A549 (cell line): ENCODE results near the gene TMEM163. TPM values are rescaled to one million over a fixed set of nuclear protein-coding genes. Genes with fewer than 3 reads are reported as not detected.

Experiments used
- ATAC-seq, 2 experiments: fragments of 200-7000 bp in 1 of 2; fragments of >200 bp in 1 of 2; cut with Nextera tagmentation in 1 of 2; cut with Tn5 transposase in 1 of 2; 3 replicates each; pipeline versions ENCODE4 v1.8.0 to v1.9.1; 2018 to 2020; ENCODE audit warnings: mild to moderate bottlenecking in 1 of 2, moderate library complexity in 1 of 2
- CTCF ChIA-PET: fragments of 300-600 bp; sonication (Branson Sonifier 250); formaldehyde crosslinking; extraction: SDS; loops from one replicate; lab custom pipeline; 2021; ENCODE audit warnings: antibody characterized with exemption, inconsistent platforms; lab: Yijun Ruan, JAX
- POLR2A ChIA-PET: fragments of 350-600 bp; formaldehyde crosslinking; extraction: SDS; loops from one replicate; lab custom pipeline; 2021; ENCODE audit warnings: antibody characterized with exemption, inconsistent platforms; lab: Yijun Ruan, JAX
- DNase-seq, 2 experiments: peaks; one replicate each; pipeline versions ENCODE4 v3.0.0 to v3.0.0-alpha.2; 2011 to 2016; ENCODE audit warnings: low read depth in 1 of 2, low spot score in 1 of 2
- FAIRE-seq: peaks from 2 replicates; lab custom pipeline; 2011; peaks lifted over from hg19 to GRCh38; lab: Jason Lieb, UNC
- H3K27ac ChIP-seq, 2 experiments: fragments of >200 bp; sonication (Bioruptor Twin); formaldehyde crosslinking; 3 replicates each; pipeline ENCODE4 v1.5.1; 2016 to 2017
- H3K4me1 ChIP-seq: fragments of >200 bp; sonication (Bioruptor Twin); formaldehyde crosslinking; 3 replicates; pipeline ENCODE4 v1.6.1; 2016
- H3K4me2 ChIP-seq: fragments of >200 bp; sonication (Bioruptor Twin); formaldehyde crosslinking; 3 replicates; pipeline ENCODE4 v1.6.1; 2016
- H3K4me3 ChIP-seq: fragments of >200 bp; sonication (Bioruptor Twin); formaldehyde crosslinking; 3 replicates; pipeline ENCODE4 v1.5.1; 2016
- H3K9me3 ChIP-seq: fragments of >200 bp; sonication (Bioruptor Twin); formaldehyde crosslinking; 3 replicates; pipeline ENCODE4 v1.6.1; 2016
- CBX2 ChIP-seq: fragments of 200-600 bp; sonication (generic); IDR thresholded peaks from 2 replicates; pipeline ENCODE4 v1.6.1; 2016; ENCODE audit warnings: low read depth, mild to moderate bottlenecking, borderline replicate concordance
- CEBPB ChIP-seq, 2 experiments: fragments of >200 bp in 1 of 2; sonication (Bioruptor Twin) in 1 of 2; formaldehyde crosslinking in 1 of 2; IDR thresholded peaks; 2 replicates each; pipeline ENCODE4 v1.6.1; 2012 to 2016
- CHD2 ChIP-seq: fragments of 150-350 bp; IDR thresholded peaks from 2 replicates; pipeline ENCODE4 v1.6.1; 2014; ENCODE audit warnings: low read length; ENCODE audit not compliant: partially characterized antibody
- EHF ChIP-seq: fragments of 250-450 bp; sonication (Bioruptor Pico); IDR thresholded peaks from 2 replicates; pipeline ENCODE4 v1.5.0; 2020; ENCODE audit warnings: mild to moderate bottlenecking
- ELK1 ChIP-seq: fragments of 150-350 bp; IDR thresholded peaks from 2 replicates; pipeline ENCODE4 v1.6.1; 2014; ENCODE audit warnings: low read depth, mild to moderate bottlenecking, low read length
- FOSB ChIP-seq: fragments of 250-450 bp; sonication (Bioruptor Pico); IDR thresholded peaks from 2 replicates; pipeline ENCODE4 v1.5.0; 2020; ENCODE audit warnings: mild to moderate bottlenecking, moderate library complexity
- FOSL2 ChIP-seq, 2 experiments: fragments of 450-650 bp in 1 of 2; fragments of >200 bp in 1 of 2; sonication (Bioruptor Twin) in 1 of 2; formaldehyde crosslinking; IDR thresholded peaks; 2 replicates each; pipeline versions ENCODE4 v1.5.0 to v1.6.1; 2016 to 2020; ENCODE audit warnings: mild to moderate bottlenecking in 1 of 2, moderate library complexity in 1 of 2
- HOXA7 ChIP-seq: fragments of 250-450 bp; sonication (Bioruptor Pico); IDR thresholded peaks from 2 replicates; pipeline ENCODE4 v1.5.0; 2020; ENCODE audit warnings: mild to moderate bottlenecking, moderate library complexity
- HOXB5 ChIP-seq: fragments of 250-450 bp; sonication (Bioruptor Pico); IDR thresholded peaks from 2 replicates; pipeline ENCODE4 v1.5.0; 2020; ENCODE audit warnings: mild to moderate bottlenecking, moderate library complexity
- JUN ChIP-seq, 2 experiments: fragments of >200 bp; sonication (Bioruptor Twin); formaldehyde crosslinking; IDR thresholded peaks; 2 replicates in 1 of 2; 3 replicates in 1 of 2; pipeline ENCODE4 v1.6.1; 2016 to 2017
- JUNB ChIP-seq: fragments of >200 bp; sonication (Bioruptor Twin); formaldehyde crosslinking; IDR thresholded peaks from 2 replicates; pipeline ENCODE4 v1.6.1; 2016
- KDM1A ChIP-seq: fragments of 200-600 bp; sonication (generic); IDR thresholded peaks from 2 replicates; pipeline ENCODE4 v1.6.1; 2016; ENCODE audit warnings: low read depth, mild to moderate bottlenecking
- MAFK ChIP-seq: fragments of 450-650 bp; IDR thresholded peaks from 2 replicates; pipeline ENCODE4 v1.6.1; 2014; ENCODE audit not compliant: partially characterized antibody
- MYC ChIP-seq: IDR thresholded peaks from 2 replicates; pipeline ENCODE4 v1.6.1; 2012; ENCODE audit warnings: mild to moderate bottlenecking, inconsistent platforms, low read length, improper control_type of control experiment, borderline replicate concordance
- NFE2L2 ChIP-seq: fragments of 150-350 bp; conservative IDR thresholded peaks from 2 replicates; pipeline ENCODE4 v1.6.1; 2014; ENCODE audit warnings: low read length
- NPAS2 ChIP-seq: fragments of 250-450 bp; sonication (Bioruptor Pico); IDR thresholded peaks from 2 replicates; pipeline ENCODE4 v1.8.0; 2022; ENCODE audit warnings: mild to moderate bottlenecking, moderate library complexity, borderline replicate concordance
- NR3C1 ChIP-seq: fragments of >200 bp; sonication (Bioruptor Twin); formaldehyde crosslinking; IDR thresholded peaks from 3 replicates; pipeline ENCODE4 v1.6.1; 2017
- PHF8 ChIP-seq: fragments of 200-600 bp; sonication (generic); IDR thresholded peaks from 2 replicates; pipeline ENCODE4 v1.6.1; 2016; ENCODE audit warnings: low read depth, mild to moderate bottlenecking, antibody characterized with exemption, moderate library complexity, borderline replicate concordance
- POLR2A ChIP-seq: IDR thresholded peaks from 2 replicates; pipeline ENCODE4 v1.6.1; 2012; ENCODE audit warnings: mild to moderate bottlenecking, low read length
- RARB ChIP-seq: fragments of 250-450 bp; sonication (Bioruptor Pico); IDR thresholded peaks from 2 replicates; pipeline ENCODE4 v1.8.0; 2021; ENCODE audit warnings: mild to moderate bottlenecking, moderate library complexity
- SREBF2 ChIP-seq: fragments of 450-650 bp; IDR thresholded peaks from 2 replicates; pipeline ENCODE4 v1.6.1; 2014; ENCODE audit warnings: mild to moderate bottlenecking, moderate library complexity
- TP53 ChIP-seq: fragments of 250-450 bp; sonication (Bioruptor Pico); IDR thresholded peaks from 2 replicates; pipeline ENCODE4 v1.5.0; 2021; ENCODE audit warnings: mild to moderate bottlenecking, moderate library complexity
- ZFP36 ChIP-seq: fragments of 450-650 bp; IDR thresholded peaks from 2 replicates; pipeline ENCODE4 v1.6.1; 2014; ENCODE audit warnings: borderline replicate concordance; ENCODE audit not compliant: partially characterized antibody
- ZSCAN20 ChIP-seq: fragments of 250-450 bp; sonication (Bioruptor Pico); IDR thresholded peaks from 2 replicates; pipeline ENCODE4 v1.8.0; 2022; ENCODE audit warnings: mild to moderate bottlenecking, moderate library complexity
- WGBS: methylation state at CpG from one replicate; pipeline ENCODE4 v1.1.6; 2017; ENCODE audit errors: missing lambda C conversion rate; 5-methylcytosine and 5-hydroxymethylcytosine counted together
- polyA plus RNA-seq, 4 experiments: library from polyadenylated mRNA; depleted of rRNA in 3 of 4; stranded (reverse); fragments of >200 nt; fragmentation: RNase III in 1 of 4; extraction: RNeasy Plus Mini Kit Qiagen cat#74134 plus additional on column Dnase treatment in 1 of 4; gene quantifications; 2 replicates in 3 of 4; 3 replicates in 1 of 4; pipeline ENCODE4 v1.2.3, GENCODE V29; 2011 to 2017
- TF ChIP-seq, protein P1 (sequence below): IDR thresholded peaks from 2 replicates; pipeline ENCODE4 v1.6.1; 2012
- TF ChIP-seq, protein P2 (sequence below): fragments of >200 bp; sonication (Bioruptor Twin); formaldehyde crosslinking; IDR thresholded peaks from 3 replicates; pipeline ENCODE4 v1.6.1; 2016

The TMEM163 gene
- polyA plus RNA-seq, 2 of the 4 experiments (the other 2 are of a cell fraction): not detected

GRCh38 chr2:134433979-134434378 is 284.8 kb downstream of the TMEM163 start:
- FAIRE-seq (no peak), ATAC-seq (no peak), DNase-seq (no peak)
- no peaks in the 10 kb centered on the region for H3K9me3 ChIP-seq
- WGBS: 93% methylated on average over 6 of the region's 6 CpGs
- TF ChIP-seq POLR2A: no peak
- POLR2A ChIA-PET: no interaction called here
- H3K27ac ChIP-seq: peak overlapping the region; percentile 4 to 79; a peak in 5 of 6 replicates
- CTCF ChIA-PET: no interaction called here
- H3K4me2 ChIP-seq: no peak overlapping the region
- peaks cover 33% of the 10 kb centered on the region for H3K4me1 ChIP-seq
- no peak overlapping the region for H3K4me3 ChIP-seq

GRCh38 chr2:134433469-134433868 is 285.3 kb downstream of the TMEM163 start:
- H3K4me2 ChIP-seq: peak overlapping the region; percentile 76
- DNase-seq (no peak), FAIRE-seq (no peak), ATAC-seq (no peak)
- CTCF ChIA-PET: no interaction called here
- H3K4me3 ChIP-seq: no peak overlapping the region
- no peaks in the 10 kb centered on the region for H3K9me3 ChIP-seq
- H3K27ac ChIP-seq: peak overlapping the region; percentile 79 to 80
- POLR2A ChIA-PET: no interaction called here
- no peak for TF ChIP-seq MYC
- TF ChIP-seq HOXB5 (CRISPR knock-in tag): no peak
- no peak for TF ChIP-seq ZFP36
- TF ChIP-seq FOSB (CRISPR knock-in tag): no peak
- TF ChIP-seq TP53 (CRISPR knock-in tag): no peak
- no peak for TF ChIP-seq NFE2L2
- TF ChIP-seq CBX2: no peak
- no peak for TF ChIP-seq EHF
- TF ChIP-seq RARB (CRISPR knock-in tag): no peak
- TF ChIP-seq ZSCAN20 (CRISPR knock-in tag): no peak
- TF ChIP-seq, protein P1, sequence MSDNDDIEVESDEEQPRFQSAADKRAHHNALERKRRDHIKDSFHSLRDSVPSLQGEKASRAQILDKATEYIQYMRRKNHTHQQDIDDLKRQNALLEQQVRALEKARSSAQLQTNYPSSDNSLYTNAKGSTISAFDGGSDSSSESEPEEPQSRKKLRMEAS: no peak
- TF ChIP-seq NR3C1: no peak
- 83% methylated on average over 7 of the region's 7 CpGs for WGBS
- H3K4me1 ChIP-seq: peaks cover 33% of the 10 kb centered on the region

GRCh38 chr2:134432435-134432883 is 286.3 kb downstream of the TMEM163 start:
- TF ChIP-seq CEBPB (IDR thresholded peaks at IDR 0.05) (peak; percentile 46 to 57; a peak in 1 of 4 replicates), KDM1A (no peak)
- Histone ChIP-seq H3K9me3 (no peaks in the 10 kb centered on the region), H3K4me2 (peak overlapping the region; percentile 76), H3K4me1 (peaks cover 33% of the 10 kb centered on the region), H3K4me3 (no peak overlapping the region), H3K27ac (peak overlapping the region; percentile 79 to 80)
- POLR2A ChIA-PET: no interaction called here
- CTCF ChIA-PET: interaction anchor here (0.6 to 1.2 kb wide), 3 partner anchors 28 to 323 kb away, joined by 3 to 6 read pairs (median 6); no protein-coding TSS in a partner anchor
- peak; percentile 82 to 87 for ATAC-seq
- 88% methylated on average over 3 of the region's 3 CpGs for WGBS
- DNase-seq: peak; percentile 38 to 70
- no peak for FAIRE-seq

GRCh38 chr2:134431838-134432434 is 286.9 kb downstream of the TMEM163 start:
- TF ChIP-seq JUNB (peak; percentile 51; the same call in 1 of the 2 replicates), FOSL2 (IDR thresholded peaks at IDR 0.05) (no peak), FOSL2 (CRISPR knock-in tag; IDR thresholded peaks at IDR 0.05) (peak; percentile 46), CHD2 (no peak)
- WGBS: 50% methylated on average over 2 of the region's 2 CpGs
- CTCF ChIA-PET: interaction anchor here (0.6 to 2.9 kb wide), 4 partner anchors 19 to 322 kb away, joined by 3 to 16 read pairs (median 6); no protein-coding TSS in a partner anchor
- Histone ChIP-seq H3K4me3 (no peak overlapping the region), H3K4me1 (peaks cover 33% of the 10 kb centered on the region), H3K9me3 (no peaks in the 10 kb centered on the region), H3K4me2 (peak overlapping the region; percentile 76), H3K27ac (peak overlapping the region; percentile 79 to 80)
- no peak for FAIRE-seq
- POLR2A ChIA-PET: no interaction called here
- DNase-seq: peak; percentile 13 to 51
- ATAC-seq: peak; percentile 72 to 81

- H3K4me1 ChIP-seq: peaks cover 33% of the 10 kb centered on the region
- ChIA-PET POLR2A (no interaction called here), CTCF (interaction anchor here (0.9 to 2.9 kb wide), 2 partner anchors 9 to 21 kb away, joined by 3 to 16 read pairs; no protein-coding TSS in a partner anchor)
- ATAC-seq (no peak), DNase-seq (no peak), FAIRE-seq (no peak)
- H3K4me3 ChIP-seq: no peak overlapping the region
- H3K9me3 ChIP-seq: no peaks in the 10 kb centered on the region
- no peak overlapping the region for H3K4me2 ChIP-seq
- WGBS: 88% methylated on average over 4 of the region's 4 CpGs
- H3K27ac ChIP-seq: peak overlapping the region in 1 of 2 experiments; percentile 79; a peak in 1 of 6 replicates
- TF ChIP-seq ELK1 (no peak), JUN (IDR thresholded peaks at IDR 0.05) (no peak), SREBF2 (no peak), MAFK (no peak), HOXA7 (CRISPR knock-in tag) (no peak), JUNB (no peak), NPAS2 (CRISPR knock-in tag) (no peak), HOXB5 (CRISPR knock-in tag) (no peak), CHD2 (no peak), PHF8 (no peak)
- TF ChIP-seq, protein P2, sequence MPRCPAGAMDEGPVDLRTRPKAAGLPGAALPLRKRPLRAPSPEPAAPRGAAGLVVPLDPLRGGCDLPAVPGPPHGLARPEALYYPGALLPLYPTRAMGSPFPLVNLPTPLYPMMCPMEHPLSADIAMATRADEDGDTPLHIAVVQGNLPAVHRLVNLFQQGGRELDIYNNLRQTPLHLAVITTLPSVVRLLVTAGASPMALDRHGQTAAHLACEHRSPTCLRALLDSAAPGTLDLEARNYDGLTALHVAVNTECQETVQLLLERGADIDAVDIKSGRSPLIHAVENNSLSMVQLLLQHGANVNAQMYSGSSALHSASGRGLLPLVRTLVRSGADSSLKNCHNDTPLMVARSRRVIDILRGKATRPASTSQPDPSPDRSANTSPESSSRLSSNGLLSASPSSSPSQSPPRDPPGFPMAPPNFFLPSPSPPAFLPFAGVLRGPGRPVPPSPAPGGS: no peak
Measured at GRCh38 chr2:134429886-134430285, 288.9 kb downstream of the TMEM163 start.
